Activated B cell treated with CpG ODN at 0.5 μM for 24 hours (primary cell): Measurements from ENCODE around the gene MAGEA9B. TPM values are rescaled to one million over a fixed set of nuclear protein-coding genes. Genes with fewer than 3 reads are reported as not detected.
"Not testable (repeated sequence)": the region's sequence is repeated elsewhere in the genome, so short reads cannot be mapped to it uniquely, and the experiment has no call there.

Experiments used
- ATAC-seq: fragments of 200-7000 bp; cut with Tn5 transposase; one replicate; pipeline ENCODE4 v1.10.0; 2021; ENCODE audit warnings: low read depth, mild to moderate bottlenecking, moderate library complexity
- CTCF ChIA-PET: fragments of 350-600 bp; sonication (Branson Sonifier 250); formaldehyde crosslinking; loops from one replicate; lab custom pipeline; 2021; ENCODE audit warnings: antibody characterized with exemption; lab: Charles Lee
- POLR2A ChIA-PET: fragments of 350-600 bp; sonication (Branson Sonifier 250); formaldehyde crosslinking; loops from one replicate; lab custom pipeline; 2021; ENCODE audit warnings: antibody characterized with exemption; lab: Charles Lee
- DNase-seq: peaks from one replicate; pipeline ENCODE4 v3.0.0; 2022
- H3K27ac Mint-ChIP-seq: one replicate; pipeline ENCODE4 v1.8.0; 2020; ENCODE audit warnings: mixed read lengths
- H3K27me3 Mint-ChIP-seq: one replicate; pipeline ENCODE4 v1.8.0; 2021; ENCODE audit warnings: mixed read lengths
- H3K36me3 Mint-ChIP-seq: one replicate; pipeline ENCODE4 v1.8.0; 2021; ENCODE audit warnings: low read depth, mixed read lengths
- H3K4me1 Mint-ChIP-seq: one replicate; pipeline ENCODE4 v1.8.0; 2021; ENCODE audit warnings: mixed read lengths
- H3K4me3 Mint-ChIP-seq: one replicate; pipeline ENCODE4 v1.8.0; 2020; ENCODE audit warnings: mild to moderate bottlenecking, mixed read lengths
- H3K9me3 Mint-ChIP-seq: one replicate; pipeline ENCODE4 v1.8.0; 2020; ENCODE audit warnings: mixed read lengths
- intact Hi-C: fragments of 100-400 bp; cut with micrococcal nuclease; formaldehyde crosslinking; loops from one replicate; pipeline ENCODE4 v1.15.1; 2024
- total RNA-seq: library from RNA; stranded (reverse); gene quantifications from 2 replicates; pipeline ENCODE4 v1.2.3, GENCODE V29; 2022
- TF ChIP-seq, protein P1 (sequence below): fragments of 200-600 bp; IDR thresholded peaks from one replicate; pipeline ENCODE4 v1.8.0; 2022; ENCODE audit warnings: antibody characterized with exemption, mild to moderate bottlenecking

MAGEA9B gene
- not detected in 2 replicates for total RNA-seq

DNA sequence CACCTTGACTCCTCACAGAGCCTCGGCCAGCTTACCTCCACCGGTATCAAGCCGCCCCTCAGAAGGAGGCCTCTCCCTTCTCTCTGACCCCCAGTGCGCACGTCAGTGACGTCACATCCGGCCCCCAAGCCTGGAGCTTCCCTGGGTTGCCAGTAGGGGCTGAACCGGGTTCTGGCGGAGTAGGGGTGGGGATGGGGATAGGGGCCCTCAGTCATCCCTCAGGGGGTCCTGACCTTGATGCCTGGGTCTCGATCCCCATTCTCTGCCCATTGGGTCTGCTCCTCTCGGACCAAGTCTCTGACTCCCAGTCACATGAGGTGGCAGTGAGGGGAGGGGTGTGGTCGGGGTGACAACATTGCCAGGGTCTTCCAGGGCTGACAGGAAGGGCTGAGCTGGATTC lies at the start of gene MAGEA9B:
TSS of gene MAGEA9B (minus strand) at position 101 of the 400 bp plus-strand sequence. CDS start 4,280 bp downstream, outside the sequence.
- ATAC-seq, POLR2A ChIA-PET, DNase-seq, intact Hi-C loops, H3K4me1 Mint-ChIP-seq, H3K36me3 Mint-ChIP-seq, H3K27ac Mint-ChIP-seq, CTCF ChIA-PET, H3K27me3 Mint-ChIP-seq, H3K9me3 Mint-ChIP-seq, H3K4me3 Mint-ChIP-seq: not testable (repeated sequence)

GRCh38 chrX:149633511-149633910 lies 46.3 kb upstream of the MAGEA9B start:
- Mint-ChIP-seq H3K4me1 (peaks cover 26% of the 10 kb centered on the region), H3K27ac (no peak overlapping the region), H3K36me3 (no peaks in the 10 kb centered on the region), H3K4me3 (no peak overlapping the region), H3K9me3 (no peaks in the 10 kb centered on the region), H3K27me3 (peaks cover 1% of the 10 kb centered on the region)
- POLR2A ChIA-PET = interaction anchor here (1.2 kb wide), 1 partner anchor 128 kb away, joined by 3 read pairs; the partner anchor contains the start of gene IDS
- ATAC-seq = no peak
- CTCF ChIA-PET = no interaction called here
- TF ChIP-seq, protein P1, sequence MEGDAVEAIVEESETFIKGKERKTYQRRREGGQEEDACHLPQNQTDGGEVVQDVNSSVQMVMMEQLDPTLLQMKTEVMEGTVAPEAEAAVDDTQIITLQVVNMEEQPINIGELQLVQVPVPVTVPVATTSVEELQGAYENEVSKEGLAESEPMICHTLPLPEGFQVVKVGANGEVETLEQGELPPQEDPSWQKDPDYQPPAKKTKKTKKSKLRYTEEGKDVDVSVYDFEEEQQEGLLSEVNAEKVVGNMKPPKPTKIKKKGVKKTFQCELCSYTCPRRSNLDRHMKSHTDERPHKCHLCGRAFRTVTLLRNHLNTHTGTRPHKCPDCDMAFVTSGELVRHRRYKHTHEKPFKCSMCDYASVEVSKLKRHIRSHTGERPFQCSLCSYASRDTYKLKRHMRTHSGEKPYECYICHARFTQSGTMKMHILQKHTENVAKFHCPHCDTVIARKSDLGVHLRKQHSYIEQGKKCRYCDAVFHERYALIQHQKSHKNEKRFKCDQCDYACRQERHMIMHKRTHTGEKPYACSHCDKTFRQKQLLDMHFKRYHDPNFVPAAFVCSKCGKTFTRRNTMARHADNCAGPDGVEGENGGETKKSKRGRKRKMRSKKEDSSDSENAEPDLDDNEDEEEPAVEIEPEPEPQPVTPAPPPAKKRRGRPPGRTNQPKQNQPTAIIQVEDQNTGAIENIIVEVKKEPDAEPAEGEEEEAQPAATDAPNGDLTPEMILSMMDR = no peak
- DNase-seq = no peak
- intact Hi-C loops = loop anchor here (5.0 to 10.0 kb wide), 6 partner anchors 121 to 1764 kb away; partner anchors contain the start of genes CD99L2, EOLA2, FMR1 and MTMR1

- peaks cover 26% of the 10 kb centered on the region for H3K4me1 Mint-ChIP-seq
- TF ChIP-seq, protein P1 = no peak
- POLR2A ChIA-PET = no interaction called here
Observed at GRCh38 chrX:149631234-149632165, 44.2 kb upstream of the MAGEA9B start, which contains the start of gene TMEM185A. Gene TMEM185A, minus strand, starts transcription at chrX:149631792. Its CDS starts 212 bp downstream, at chrX:149631580.

GRCh38 chrX:149630681-149631233 lies 43.5 kb upstream of the MAGEA9B start:
- DNase-seq = no peak
- CTCF ChIA-PET = no interaction called here
- POLR2A ChIA-PET = no interaction called here
- Mint-ChIP-seq H3K27ac (peak overlapping the region; percentile 68), H3K27me3 (no peaks in the 10 kb centered on the region), H3K9me3 (no peaks in the 10 kb centered on the region), H3K4me3 (peak overlapping the region; percentile 89), H3K4me1 (peaks cover 26% of the 10 kb centered on the region), H3K36me3 (no peaks in the 10 kb centered on the region)
- intact Hi-C loops = loop anchor here (2.0 to 10.0 kb wide), 7 partner anchors 18 to 1767 kb away; partner anchors contain the start of genes CD99L2, EOLA2, FMR1 and MTMR1
- ATAC-seq = no peak
- TF ChIP-seq, protein P1 = no peak

More at GRCh38 chrX:149631234-149632165, 44.2 kb upstream of the MAGEA9B start, which contains the start of gene TMEM185A:
- DNase-seq = peak; percentile 64
- H3K4me3 Mint-ChIP-seq = peak within 1 kb of the TSS; percentile 89
- peak; percentile 95 for ATAC-seq
- no peaks in the 10 kb centered on the region for H3K36me3 Mint-ChIP-seq
- H3K27me3 Mint-ChIP-seq = peaks cover under 1% of the 10 kb centered on the region
- H3K9me3 Mint-ChIP-seq = no peaks in the 10 kb centered on the region
- CTCF ChIA-PET = no interaction called here
- intact Hi-C loops = loop anchor here (2.0 to 10.0 kb wide), 7 partner anchors 19 to 1766 kb away; partner anchors contain the start of genes CD99L2, EOLA2, FMR1 and MTMR1
- peak within 1 kb of the TSS; percentile 68 for H3K27ac Mint-ChIP-seq

GRCh38 chrX:149629730-149630387 lies 42.6 kb upstream of the MAGEA9B start:
- ATAC-seq (no peak), DNase-seq (no peak)
- intact Hi-C loops = loop anchor here (2.0 to 10.0 kb wide), 7 partner anchors 17 to 1767 kb away; partner anchors contain the start of genes CD99L2, EOLA2, FMR1 and MTMR1
- ChIA-PET POLR2A (no interaction called here), CTCF (no interaction called here)
- TF ChIP-seq, protein P1 = no peak
- peak overlapping the region; percentile 89 for H3K4me3 Mint-ChIP-seq
- H3K4me1 Mint-ChIP-seq = peaks cover 26% of the 10 kb centered on the region
- no peaks in the 10 kb centered on the region for H3K27me3 Mint-ChIP-seq
- no peaks in the 10 kb centered on the region for H3K9me3 Mint-ChIP-seq
- H3K27ac Mint-ChIP-seq = no peak overlapping the region
- no peaks in the 10 kb centered on the region for H3K36me3 Mint-ChIP-seq
